Uterus (tissue), 2 donors: ENCODE results near the gene ANKDD1A.

ENCODE experiments used
- CTCF ChIP-seq, 4 experiments: fragments of 200-600 bp in 2 of 4; fragments of 450-650 bp in 2 of 4; sonication (generic) in 2 of 4; IDR thresholded peaks; one replicate each; pipeline ENCODE4 v1.5.1; 2016 to 2019; ENCODE audit warnings: antibody characterized with exemption in 4 of 4, mild to moderate bottlenecking in 2 of 4, moderate library complexity in 1 of 4
- POLR2A ChIP-seq, 2 donors: fragments of 450-650 bp; IDR thresholded peaks; one replicate each; pipeline ENCODE4 v1.6.1; 2016; ENCODE audit warnings: antibody characterized with exemption in 2 of 2, mild to moderate bottlenecking in 1 of 2, moderate library complexity in 1 of 2

DNA sequence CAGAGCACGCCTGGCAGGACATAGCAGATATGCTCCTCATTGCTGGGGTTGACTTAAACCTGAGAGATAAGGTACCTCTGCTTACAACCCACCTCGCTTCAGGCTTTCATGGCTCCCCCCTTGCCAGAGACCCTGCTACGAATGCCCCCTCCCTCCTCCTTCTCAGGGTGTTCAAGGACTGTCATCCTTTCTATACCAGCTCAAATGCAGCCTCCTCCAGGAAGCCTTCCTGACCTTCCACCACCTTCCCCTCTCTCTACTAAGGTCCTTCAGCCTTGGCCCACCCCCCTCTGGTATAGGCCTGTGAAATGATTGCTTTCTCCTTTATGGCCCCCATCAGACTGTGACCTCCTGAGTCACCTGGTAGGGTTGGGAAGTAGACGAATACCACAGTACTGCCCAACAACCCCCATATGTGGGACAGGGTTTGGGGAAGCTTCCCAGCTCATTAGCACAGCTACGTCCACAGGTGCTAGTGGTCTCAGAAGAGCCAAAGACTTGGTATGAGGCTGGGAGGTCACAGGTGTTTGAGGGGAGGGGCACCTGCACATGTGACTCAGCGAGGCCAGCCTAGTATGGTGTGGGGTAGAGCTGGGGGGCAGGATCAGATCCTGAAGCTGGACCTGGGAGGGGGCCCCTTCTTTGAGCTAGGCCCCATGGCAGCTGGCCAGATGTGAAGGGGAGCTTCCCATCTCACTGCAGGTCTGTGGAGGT lies 32.0 kb downstream of the ANKDD1A start:
- TF ChIP-seq CTCF (IDR thresholded peaks at IDR 0.05) = no peak
- TF ChIP-seq POLR2A (IDR thresholded peaks at IDR 0.05) = no peak
